ENCODE results near the gene ZNF280C. TPM values are rescaled to one million over a fixed set of nuclear protein-coding genes. Genes with fewer than 3 reads are reported as not detected.

ZNF280C gene
- total RNA-seq, 1 experiment from 2014 or later, result 4.6 TPM

- intact Hi-C loops (cut with micrococcal nuclease), result no loop called here
- POLR2A ChIA-PET (ENCODE audit: unreplicated experiment), result no interaction called here
- no TSS peak for BruUV-seq (replicated peaks)
- no peak for ATAC-seq
- no peak overlapping the region for H3K4me2 ChIP-seq (ENCODE audit: low read length)
- no peaks in the 10 kb centered on the region for H3K36me3 ChIP-seq (ENCODE audit: low read depth, low read length)
- H2AFZ ChIP-seq (ENCODE audit: low read length), result no peak overlapping the region
- no peak overlapping the region for H3K4me3 ChIP-seq (ENCODE audit: low read length)
- TF ChIP-seq EZH2 (IDR thresholded peaks at IDR 0.05; ENCODE audit: low read length, unreplicated experiment) (no peak), CTCF (conservative IDR thresholded peaks at IDR 0.05; ENCODE audit: low read depth, low read length) (no peak)
- no peak for DNase-seq
- no peaks in the 10 kb centered on the region for H3K79me2 ChIP-seq (ENCODE audit: low read length)
- no peaks in the 10 kb centered on the region for H3K27me3 ChIP-seq (ENCODE audit: low read length)
- no peak overlapping the region for H3K27ac ChIP-seq (ENCODE audit: low read length)
- no peaks in the 10 kb centered on the region for H3K9me2 ChIP-seq (replicated peaks; ENCODE audit: low read length)
- CTCF ChIA-PET, result no interaction called here
- no peaks in the 10 kb centered on the region for H3K9me3 ChIP-seq (ENCODE audit: low read length)
- no peak overlapping the region for H3K9ac ChIP-seq (ENCODE audit: low read length)
- H3K4me1 ChIP-seq (ENCODE audit: insufficient read depth, low read length), result no peaks in the 10 kb centered on the region
- H4K20me1 ChIP-seq (ENCODE audit: low read length), result no peaks in the 10 kb centered on the region
- no peaks in the 10 kb centered on the region for H3F3A ChIP-seq (ENCODE audit: low read length, unreplicated experiment)
Observed at GRCh38 chrX:130186651-130187050, 82.0 kb downstream of the ZNF280C start.

- Histone ChIP-seq H3K79me2 (ENCODE audit: low read length) (no peaks in the 10 kb centered on the region), H3K36me3 (ENCODE audit: low read depth, low read length) (no peaks in the 10 kb centered on the region), H3K4me1 (ENCODE audit: insufficient read depth, low read length) (no peaks in the 10 kb centered on the region), H2AFZ (ENCODE audit: low read length) (no peak overlapping the region), H3K27me3 (ENCODE audit: low read length) (no peaks in the 10 kb centered on the region), H4K20me1 (ENCODE audit: low read length) (no peaks in the 10 kb centered on the region), H3K9ac (ENCODE audit: low read length) (no peak overlapping the region), H3K9me2 (replicated peaks; ENCODE audit: low read length) (no peaks in the 10 kb centered on the region), H3K4me2 (ENCODE audit: low read length) (no peak overlapping the region), H3K27ac (ENCODE audit: low read length) (no peak overlapping the region), H3K9me3 (ENCODE audit: low read length) (no peaks in the 10 kb centered on the region), H3F3A (ENCODE audit: low read length, unreplicated experiment) (no peaks in the 10 kb centered on the region), H3K4me3 (ENCODE audit: low read length) (no peak overlapping the region)
- DNase-seq, result no peak
- intact Hi-C loops (cut with micrococcal nuclease), result no loop called here
- TF ChIP-seq EZH2 (IDR thresholded peaks at IDR 0.05; ENCODE audit: low read length, unreplicated experiment) (no peak), EZH2phosphoT487 (IDR thresholded peaks at IDR 0.05; ENCODE audit: borderline replicate concordance, low read length) (no peak), CTCF (conservative IDR thresholded peaks at IDR 0.05; ENCODE audit: low read depth, low read length) (no peak)
- ChIA-PET CTCF (no interaction called here), POLR2A (ENCODE audit: unreplicated experiment) (no interaction called here)
- no peak for ATAC-seq
- no TSS peak for BruUV-seq (replicated peaks)
Observed at GRCh38 chrX:130184857-130185256, 83.8 kb downstream of the ZNF280C start.

GRCh38 chrX:130184168-130184567, 84.5 kb downstream of the ZNF280C start:
- H3K4me2 ChIP-seq (ENCODE audit: low read length), result no peak overlapping the region

More at GRCh38 chrX:130184168-130184567, 84.5 kb downstream of the ZNF280C start:
- H3K27me3 ChIP-seq (ENCODE audit: low read length), result no peaks in the 10 kb centered on the region
- H3K79me2 ChIP-seq (ENCODE audit: low read length), result no peaks in the 10 kb centered on the region
- ATAC-seq, result no peak
- no peak overlapping the region for H3K4me3 ChIP-seq (ENCODE audit: low read length)
- H3K9me2 ChIP-seq (replicated peaks; ENCODE audit: low read length), result no peaks in the 10 kb centered on the region
- intact Hi-C loops (cut with micrococcal nuclease), result no loop called here
- no peaks in the 10 kb centered on the region for H4K20me1 ChIP-seq (ENCODE audit: low read length)
- H3K9me3 ChIP-seq (ENCODE audit: low read length), result no peaks in the 10 kb centered on the region
- no peak overlapping the region for H3K9ac ChIP-seq (ENCODE audit: low read length)
- no peaks in the 10 kb centered on the region for H3K4me1 ChIP-seq (ENCODE audit: insufficient read depth, low read length)
- H2AFZ ChIP-seq (ENCODE audit: low read length), result no peak overlapping the region
- no peaks in the 10 kb centered on the region for H3K36me3 ChIP-seq (ENCODE audit: low read depth, low read length)
- POLR2A ChIA-PET (ENCODE audit: unreplicated experiment), result no interaction called here
- CTCF ChIA-PET, result no interaction called here
- H3F3A ChIP-seq (ENCODE audit: low read length, unreplicated experiment), result no peaks in the 10 kb centered on the region
- BruUV-seq (replicated peaks), result no TSS peak
- TF ChIP-seq CTCF (conservative IDR thresholded peaks at IDR 0.05; ENCODE audit: low read depth, low read length), result no peak
- no peak for TF ChIP-seq EZH2phosphoT487 (IDR thresholded peaks at IDR 0.05; ENCODE audit: borderline replicate concordance, low read length)
- TF ChIP-seq EZH2 (IDR thresholded peaks at IDR 0.05; ENCODE audit: low read length, unreplicated experiment), result no peak
- no peak for DNase-seq
- no peak overlapping the region for H3K27ac ChIP-seq (ENCODE audit: low read length)
